ENCODE results near the gene CERKL. TPM values are rescaled to one million over a fixed set of nuclear protein-coding genes. Genes with fewer than 3 reads are reported as not detected.

CERKL gene
- total and polyA plus RNA-seq, 2 experiments from 2014 or later = 1.9 to 2.3 TPM

GRCh38 chr2:181697126-181697525 lies 40.2 kb upstream of the CERKL start:
- Histone ChIP-seq H3K4me2 (no peak overlapping the region), H3K9me3 (ENCODE audit: low read depth) (no peaks in the 10 kb centered on the region), H3K27me3 (no peaks in the 10 kb centered on the region), H3K4me3 (no peak overlapping the region), H3K4me1 (ENCODE audit: insufficient read depth) (no peaks in the 10 kb centered on the region), H2AFZ (no peak overlapping the region), H3K36me3 (replicated peaks; ENCODE audit: insufficient read depth, low read depth) (no peaks in the 10 kb centered on the region), H4K20me1 (ENCODE audit: insufficient read depth, poor library complexity, severe bottlenecking) (no peaks in the 10 kb centered on the region), H3K9me2 (replicated peaks; ENCODE audit: insufficient read depth) (no peaks in the 10 kb centered on the region), H3K27ac (no peak overlapping the region), H3K79me2 (no peaks in the 10 kb centered on the region)
- TF ChIP-seq EZH2phosphoT487 (IDR thresholded peaks at IDR 0.05; ENCODE audit: low read depth, severe bottlenecking, unreplicated experiment) (no peak), CTCF (IDR thresholded peaks at IDR 0.05; ENCODE audit: poor library complexity) (no peak), EZH2 (IDR thresholded peaks at IDR 0.05; ENCODE audit: borderline replicate concordance) (no peak)
- DNase-seq (ENCODE audit: low spot score) = no peak
- 92% methylated on average over 6 of the region's 6 CpGs for WGBS (ENCODE audit: low lambda C conversion rate, missing lambda C conversion rate)

GRCh38 chr2:181694271-181694670 lies 37.4 kb upstream of the CERKL start:
- H3K9me2 ChIP-seq (replicated peaks; ENCODE audit: insufficient read depth) = no peaks in the 10 kb centered on the region
- H3K4me1 ChIP-seq (ENCODE audit: insufficient read depth) = no peaks in the 10 kb centered on the region
- H4K20me1 ChIP-seq (ENCODE audit: insufficient read depth, poor library complexity, severe bottlenecking) = no peaks in the 10 kb centered on the region
- no peak for TF ChIP-seq CTCF (IDR thresholded peaks at IDR 0.05; ENCODE audit: poor library complexity)
- no peak for TF ChIP-seq EZH2 (IDR thresholded peaks at IDR 0.05; ENCODE audit: borderline replicate concordance)
- TF ChIP-seq EZH2phosphoT487 (IDR thresholded peaks at IDR 0.05; ENCODE audit: low read depth, severe bottlenecking, unreplicated experiment) = no peak
- H2AFZ ChIP-seq = no peak overlapping the region
- WGBS (ENCODE audit: low lambda C conversion rate, missing lambda C conversion rate) = 97% methylated on average over 17 of the region's 17 CpGs
- DNase-seq (ENCODE audit: low spot score) = no peak
- H3K27me3 ChIP-seq = peaks cover 15% of the 10 kb centered on the region
- no peak overlapping the region for H3K27ac ChIP-seq
- H3K4me3 ChIP-seq = no peak overlapping the region
- no peaks in the 10 kb centered on the region for H3K9me3 ChIP-seq (ENCODE audit: low read depth)
- H3K79me2 ChIP-seq = no peaks in the 10 kb centered on the region
- no peak overlapping the region for H3K4me2 ChIP-seq
- H3K36me3 ChIP-seq (replicated peaks; ENCODE audit: insufficient read depth, low read depth) = no peaks in the 10 kb centered on the region

GRCh38 chr2:181690860-181691259 lies 34.0 kb upstream of the CERKL start:
- 82% methylated on average over 2 of the region's 2 CpGs for WGBS (ENCODE audit: low lambda C conversion rate, missing lambda C conversion rate)
- Histone ChIP-seq H3K4me3 (no peak overlapping the region), H4K20me1 (ENCODE audit: insufficient read depth, poor library complexity, severe bottlenecking) (no peaks in the 10 kb centered on the region), H3K9me3 (ENCODE audit: low read depth) (no peaks in the 10 kb centered on the region), H3K9me2 (replicated peaks; ENCODE audit: insufficient read depth) (no peaks in the 10 kb centered on the region), H3K36me3 (replicated peaks; ENCODE audit: insufficient read depth, low read depth) (no peaks in the 10 kb centered on the region), H2AFZ (no peak overlapping the region), H3K27ac (no peak overlapping the region), H3K4me2 (no peak overlapping the region), H3K27me3 (peaks cover 48% of the 10 kb centered on the region), H3K79me2 (no peaks in the 10 kb centered on the region), H3K4me1 (ENCODE audit: insufficient read depth) (no peaks in the 10 kb centered on the region)
- no peak for DNase-seq (ENCODE audit: low spot score)
- TF ChIP-seq EZH2phosphoT487 (IDR thresholded peaks at IDR 0.05; ENCODE audit: low read depth, severe bottlenecking, unreplicated experiment) (no peak), EZH2 (IDR thresholded peaks at IDR 0.05; ENCODE audit: borderline replicate concordance) (no peak), CTCF (IDR thresholded peaks at IDR 0.05; ENCODE audit: poor library complexity) (no peak)
